Measurements from ENCODE around the gene KIF26B.

- TF ChIP-seq CTCF (conservative IDR thresholded peaks at IDR 0.05; ENCODE audit: low read length) (no peak), EZH2phosphoT487 (IDR thresholded peaks at IDR 0.05; ENCODE audit: borderline replicate concordance) (no peak)
Observed at GRCh38 chr1:245718951-245719350, 564.2 kb downstream of the KIF26B start.

Data from Loucy (cell line).